ENCODE measurements around the gene ZFAND3.
"Not testable (repeated sequence)": the region's sequence is repeated elsewhere in the genome, so short reads cannot be mapped to it uniquely, and the experiment has no call there.

The ZFAND3 gene

DNA sequence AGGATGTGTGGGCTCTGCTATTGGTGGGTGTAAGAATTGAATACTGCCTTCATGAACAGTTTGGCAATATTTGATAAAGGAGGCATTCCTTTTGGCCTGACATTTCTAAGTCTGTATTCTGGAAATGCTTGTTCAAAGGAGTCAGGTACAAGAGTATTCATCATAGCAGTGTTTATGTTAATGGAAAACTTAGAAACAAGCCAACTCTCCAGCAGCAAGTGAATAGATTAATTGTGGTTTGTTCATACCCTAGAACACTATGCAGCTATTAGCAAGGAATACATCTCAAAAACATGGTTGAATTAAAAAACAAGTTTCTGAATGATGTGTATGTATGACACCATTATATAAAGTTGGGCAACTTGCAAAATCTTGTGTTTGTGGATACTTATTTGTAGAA lies 195.8 kb downstream of the ZFAND3 start:
- no peak for DNase-seq

DNA sequence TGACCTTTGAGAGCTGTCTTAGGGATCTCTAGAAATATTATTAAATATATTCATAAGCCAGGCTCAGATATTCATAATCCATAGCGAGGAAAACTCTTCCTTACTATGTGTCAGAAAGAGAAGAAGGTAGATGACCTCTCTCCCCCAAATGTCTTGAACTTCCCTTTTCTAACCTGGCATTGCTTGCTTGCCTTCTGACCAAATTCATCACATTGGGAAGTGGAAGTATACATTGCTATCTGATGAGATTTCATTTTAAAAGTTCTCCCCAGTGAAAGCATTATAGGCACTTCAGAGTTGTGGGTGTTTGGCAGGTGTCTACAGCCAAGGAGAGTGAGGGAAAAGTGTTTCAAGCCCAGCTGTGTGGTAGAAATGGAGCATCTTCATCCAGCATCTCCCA lies 197.3 kb downstream of the ZFAND3 start:
- DNase-seq: no peak

- no peak for DNase-seq
These were observed 199.2 kb downstream of the ZFAND3 start for GRCh38 chr6:38018755-38019165.

DNA sequence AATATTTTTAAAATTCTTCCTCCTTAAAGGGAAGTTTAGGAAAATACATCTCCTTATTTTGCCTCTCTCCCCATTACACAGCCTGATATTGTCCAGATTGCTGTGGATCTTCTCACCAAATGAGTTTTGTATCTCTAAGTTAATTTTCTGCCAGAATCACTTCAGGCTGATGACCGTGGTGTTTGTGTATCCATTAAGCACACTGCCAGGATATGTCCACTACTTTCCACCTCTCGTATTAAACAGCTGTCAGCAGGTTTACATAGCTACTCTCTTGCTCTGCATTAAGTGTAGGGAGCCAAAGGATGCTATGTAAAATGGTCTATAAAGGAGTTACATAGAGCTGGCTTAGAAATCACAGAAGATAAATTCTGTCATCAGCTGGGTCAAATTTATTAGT lies 201.1 kb downstream of the ZFAND3 start:
- DNase-seq: no peak

DNA sequence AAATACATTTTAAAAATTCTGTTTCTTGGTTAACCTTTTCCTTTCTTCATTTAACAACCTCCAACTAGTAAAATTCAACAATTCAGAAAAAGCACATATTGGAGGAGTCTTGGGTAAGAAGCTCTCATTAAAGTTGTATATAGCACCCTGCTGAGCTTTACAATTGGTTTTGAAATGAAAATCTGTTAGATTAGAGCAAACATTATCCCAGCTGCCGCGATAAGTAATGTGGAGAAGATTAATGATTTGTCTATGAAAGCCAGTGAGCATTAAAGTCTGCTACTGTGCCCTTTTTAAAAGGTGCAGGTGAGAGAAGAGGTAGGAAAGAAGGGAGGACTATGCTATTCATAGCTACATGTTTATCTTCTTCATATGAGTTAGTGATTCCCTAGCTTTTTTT lies 201.5 kb downstream of the ZFAND3 start:
- no peak for DNase-seq

GRCh38 chr6:38021571-38021970 lies 202.0 kb downstream of the ZFAND3 start:
- DNase-seq: no peak

DNA sequence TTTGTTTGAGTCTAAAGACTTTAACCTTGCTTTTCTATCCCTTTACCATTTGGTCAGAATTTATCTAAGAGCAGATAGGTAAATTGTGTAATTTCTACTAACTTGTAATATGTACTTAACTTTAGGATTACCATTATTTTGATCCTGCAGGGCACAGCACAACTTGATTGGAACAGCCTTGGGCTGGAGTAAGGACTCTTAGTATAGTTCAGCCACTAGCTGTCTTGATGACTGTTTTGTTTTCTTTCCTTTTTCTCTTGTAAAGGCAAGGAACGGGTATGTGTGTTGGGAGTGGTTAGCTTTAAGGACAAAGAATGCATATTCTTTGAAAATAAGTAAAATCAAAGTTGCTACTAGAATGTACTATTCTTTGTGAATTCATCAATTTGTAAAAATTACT lies 203.2 kb downstream of the ZFAND3 start:
- DNase-seq: no peak

DNA sequence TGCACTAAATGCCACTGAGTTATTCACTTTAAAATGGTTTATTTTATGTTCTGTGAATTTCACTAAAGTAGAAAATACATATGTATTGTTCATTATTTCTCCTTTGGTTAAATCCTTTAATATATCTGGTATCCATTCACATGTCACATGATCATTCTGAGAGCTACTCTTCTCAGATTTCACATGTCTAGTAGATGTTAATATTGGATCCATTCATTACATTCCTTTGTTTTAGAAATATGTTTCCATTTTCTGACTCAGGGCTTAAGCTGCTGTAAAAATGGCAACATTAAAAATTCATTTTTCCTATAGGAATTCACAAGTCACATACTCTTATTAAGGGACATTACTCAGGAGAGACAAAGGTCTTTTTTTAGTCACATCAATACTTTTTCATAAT lies 205.4 kb downstream of the ZFAND3 start:
- no peak for DNase-seq

DNA sequence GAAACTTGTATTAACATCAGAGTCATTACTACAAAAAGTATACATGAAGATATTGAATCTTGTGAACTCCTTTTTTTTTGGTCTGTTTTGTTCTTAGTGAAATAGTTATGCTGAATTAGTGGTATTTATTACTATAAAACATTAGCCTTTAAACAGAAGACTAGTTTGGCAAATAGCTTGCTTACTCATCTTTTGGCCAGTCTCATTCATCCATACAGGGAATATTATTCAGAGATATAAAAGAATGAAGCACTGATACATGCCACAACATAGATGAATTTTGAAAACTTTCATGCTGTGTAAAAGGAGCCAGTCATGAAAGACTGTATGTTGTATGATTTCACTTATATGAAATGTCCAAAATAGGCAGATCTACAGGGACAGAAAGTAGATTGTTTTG lies 205.9 kb downstream of the ZFAND3 start:
- no peak for DNase-seq

DNA sequence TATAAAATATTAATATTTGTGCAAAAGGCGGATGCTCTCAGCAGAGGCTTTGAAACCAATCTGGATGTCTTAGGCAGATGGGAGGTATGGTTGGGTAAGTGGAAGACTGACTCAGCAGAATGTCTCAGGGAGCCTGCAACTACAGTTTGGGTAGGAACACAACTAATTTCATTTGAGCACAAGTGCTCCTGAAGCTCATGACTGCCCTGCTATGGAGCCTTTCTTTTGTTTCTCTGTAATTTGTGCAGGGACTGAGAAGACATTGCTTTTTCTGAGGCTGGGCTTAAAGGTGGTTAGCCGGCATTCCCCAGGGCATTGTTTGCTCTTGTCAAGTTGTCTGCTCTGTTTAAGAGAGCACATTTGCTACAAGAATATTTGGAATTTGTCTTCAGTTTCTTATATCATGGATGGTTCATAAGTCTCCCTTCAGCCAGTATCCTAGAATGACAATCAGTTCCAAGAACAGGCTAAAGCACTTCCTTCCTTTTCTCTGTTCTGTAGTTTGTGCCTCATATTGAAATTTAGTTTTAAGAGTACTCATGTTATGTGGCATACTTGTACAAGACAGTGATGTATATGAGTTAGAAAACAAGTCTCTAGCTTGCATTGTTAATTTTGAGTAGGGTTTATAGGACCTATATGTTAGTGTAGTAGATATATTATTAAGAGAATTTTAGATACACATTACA lies 208.3 kb downstream of the ZFAND3 start:
- no peak for DNase-seq

DNA sequence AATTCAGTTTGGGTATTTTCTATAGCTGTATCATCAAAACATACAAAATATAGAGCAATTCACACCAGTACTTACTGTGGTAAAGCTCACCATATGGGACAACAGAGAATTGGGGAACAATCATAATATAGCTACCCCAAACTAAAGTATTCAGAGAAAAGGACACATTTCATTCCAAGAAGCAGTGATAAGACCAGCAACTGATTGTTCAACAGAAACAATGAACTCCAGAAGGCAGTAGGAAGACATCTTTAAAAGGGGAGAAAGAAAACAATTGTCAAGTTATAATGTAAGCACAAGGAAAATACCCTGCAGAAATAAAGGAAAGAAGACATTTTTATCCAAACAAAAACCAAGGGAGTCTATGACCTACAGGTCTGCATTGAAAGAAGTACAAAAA lies 210.9 kb downstream of the ZFAND3 start:
- DNase-seq: no peak

DNA sequence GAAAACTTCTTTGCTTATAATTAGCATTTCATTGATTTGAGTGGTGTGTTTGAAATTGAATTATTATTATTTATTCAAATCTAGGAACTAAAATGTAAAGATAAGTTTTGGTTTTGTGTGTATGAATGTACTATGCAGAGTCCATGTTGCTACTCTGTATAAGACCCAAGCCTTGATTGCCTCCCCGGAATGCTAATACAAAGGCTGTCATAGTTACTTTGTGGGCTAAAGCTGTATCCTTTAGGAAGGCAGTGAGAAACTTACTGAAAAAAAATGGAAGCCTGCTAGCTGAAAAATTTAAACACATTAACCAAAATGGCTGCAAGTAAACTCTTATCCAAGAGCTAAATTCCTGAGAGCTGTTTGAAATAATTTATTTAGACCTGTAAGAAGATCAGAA lies 213.3 kb downstream of the ZFAND3 start:
- DNase-seq: no peak

DNA sequence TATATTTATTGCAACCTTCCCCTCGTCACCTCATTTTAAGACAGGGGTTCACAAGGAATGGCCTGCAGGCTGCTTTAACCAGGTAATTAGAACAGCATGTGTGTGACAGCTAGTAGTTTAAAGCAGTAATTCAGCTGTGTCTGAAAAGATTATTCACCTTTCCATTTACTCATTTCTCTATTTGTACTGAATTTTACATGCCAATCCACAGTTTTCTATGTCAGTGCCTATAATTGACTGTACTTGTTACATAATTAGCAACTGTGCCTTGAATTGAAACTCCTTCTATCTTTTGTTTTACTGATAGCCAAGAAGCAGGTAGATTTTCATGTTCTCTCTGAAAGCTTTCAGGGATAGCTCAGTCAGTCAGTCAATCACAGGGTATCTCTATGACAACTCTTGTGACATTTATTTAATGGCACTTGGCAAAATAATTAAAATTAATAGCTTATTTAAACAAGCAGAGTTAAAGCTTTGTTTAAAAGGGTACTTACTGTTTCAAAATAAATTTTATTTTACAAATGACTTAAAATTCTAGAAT lies 214.0 kb downstream of the ZFAND3 start:
- DNase-seq: no peak

DNA sequence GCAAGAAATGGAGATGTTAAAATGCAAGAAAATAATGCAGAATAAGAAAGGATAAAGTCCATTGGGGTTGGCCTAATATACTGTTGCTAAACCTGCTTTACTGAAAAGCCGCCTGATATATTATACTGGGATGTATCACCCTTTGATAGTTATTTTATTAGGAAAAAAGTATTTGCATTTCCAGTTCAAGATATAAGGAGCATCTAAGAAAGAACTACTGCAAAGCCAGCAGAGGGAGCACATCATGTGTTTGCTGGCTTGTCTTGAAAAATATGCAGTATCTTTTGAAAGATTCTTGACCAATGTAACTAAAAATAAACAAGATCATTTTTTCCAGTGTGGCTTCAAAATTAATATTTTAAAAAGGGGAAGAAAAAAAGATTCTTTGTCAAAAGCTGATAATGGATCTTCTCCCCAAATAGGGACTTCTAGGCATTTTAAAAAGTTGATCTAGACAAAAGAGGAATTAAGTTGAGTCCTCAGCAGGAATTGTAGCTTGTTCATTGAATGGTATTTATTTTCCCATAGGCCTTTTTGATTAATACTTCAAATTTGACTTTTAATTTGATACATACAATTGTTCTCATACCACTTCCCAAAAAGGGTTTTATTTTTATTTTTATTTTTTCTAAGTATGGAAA lies 214.9 kb downstream of the ZFAND3 start:
- no peak for DNase-seq

DNA sequence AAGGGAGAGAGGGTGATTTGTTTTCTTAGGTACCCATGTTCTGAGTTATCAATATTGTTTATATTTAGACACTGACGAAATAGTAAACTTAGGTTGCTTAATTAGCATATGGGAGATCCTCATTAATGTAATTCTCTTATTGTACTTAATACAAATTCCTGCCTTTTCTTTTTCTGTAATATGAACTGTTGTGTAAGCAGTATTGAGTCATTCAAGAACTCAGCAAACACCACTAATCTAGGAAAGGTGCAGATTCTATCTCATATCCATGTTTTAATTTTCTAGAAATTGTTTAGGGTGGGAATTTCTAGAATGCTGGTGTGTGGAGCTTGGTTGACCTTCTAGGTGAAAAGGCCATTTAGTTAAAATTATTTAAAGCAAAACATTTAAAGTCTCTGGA lies 216.0 kb downstream of the ZFAND3 start:
- no peak for DNase-seq

- DNase-seq: no peak
These were observed 220.0 kb downstream of the ZFAND3 start for GRCh38 chr6:38039502-38039901.

DNA sequence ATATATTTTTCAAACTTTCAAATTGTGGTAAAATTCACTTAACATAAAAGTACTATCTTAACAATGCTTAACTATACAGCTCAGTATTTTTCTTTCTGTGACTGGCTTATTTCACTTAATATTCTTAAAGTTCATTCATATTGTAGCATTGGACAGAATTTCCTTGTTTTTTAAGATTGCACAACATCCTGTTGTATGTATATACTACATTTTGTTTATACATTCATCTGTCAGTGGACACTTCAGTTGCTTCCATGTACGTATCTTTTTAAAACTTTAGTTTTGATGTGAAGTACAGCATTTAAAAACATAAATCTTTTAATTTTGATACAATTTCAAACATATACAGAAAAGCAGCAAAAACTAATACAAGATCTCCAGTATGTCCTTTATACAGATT lies 220.7 kb downstream of the ZFAND3 start:
- no peak for DNase-seq

GRCh38 chr6:38043259-38043753 lies 223.8 kb downstream of the ZFAND3 start:
- no peak for DNase-seq

DNA sequence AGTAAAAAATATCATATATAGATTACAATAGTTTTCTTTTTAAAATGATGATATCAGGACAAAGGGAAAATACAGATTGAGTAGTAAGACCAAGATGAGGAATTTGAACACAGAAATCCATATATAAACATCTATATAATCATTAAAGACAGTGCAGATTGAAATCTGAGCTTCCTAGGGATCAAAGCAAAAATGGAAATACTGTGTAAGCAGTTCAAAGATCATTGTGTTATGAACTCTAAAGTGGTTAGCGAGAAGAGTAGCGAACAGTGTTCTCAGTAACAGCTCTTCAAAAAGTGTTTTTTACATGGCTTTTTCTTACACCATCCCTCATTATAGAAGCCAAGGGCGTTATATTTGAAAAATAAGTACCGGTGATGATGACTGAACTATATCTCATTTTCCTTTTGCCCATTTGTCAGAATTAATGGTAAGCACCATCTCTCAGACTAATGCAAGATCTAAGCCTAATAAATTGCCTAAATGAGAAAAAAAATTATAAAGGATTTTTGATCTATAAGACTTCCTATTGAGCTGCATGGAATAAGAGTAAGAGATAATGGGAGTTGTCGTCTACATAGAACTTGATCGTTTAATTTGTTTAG lies 226.3 kb downstream of the ZFAND3 start:
- DNase-seq: no peak

DNA sequence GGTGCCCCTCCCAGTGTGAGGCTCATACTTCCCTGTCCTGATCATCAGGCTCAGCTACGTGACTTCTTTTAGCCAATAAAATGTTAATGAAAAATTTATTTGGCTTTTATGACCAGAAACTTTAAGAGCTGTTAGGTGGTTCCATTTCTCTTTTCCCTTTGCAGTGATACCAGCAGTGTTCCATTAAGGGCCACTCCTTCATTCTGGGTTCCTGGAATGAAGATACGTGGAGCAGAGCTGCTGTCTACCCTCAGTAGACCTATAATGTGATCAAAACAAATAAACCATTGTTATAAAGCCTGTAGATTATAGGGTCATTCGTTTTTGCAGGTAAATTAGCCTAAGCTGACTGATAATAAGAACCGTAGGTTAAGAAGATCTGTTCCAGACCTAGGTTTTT lies 228.0 kb downstream of the ZFAND3 start:
- no peak for DNase-seq

GRCh38 chr6:38049861-38050397 lies 230.4 kb downstream of the ZFAND3 start:
- DNase-seq: not testable (repeated sequence)

DNA sequence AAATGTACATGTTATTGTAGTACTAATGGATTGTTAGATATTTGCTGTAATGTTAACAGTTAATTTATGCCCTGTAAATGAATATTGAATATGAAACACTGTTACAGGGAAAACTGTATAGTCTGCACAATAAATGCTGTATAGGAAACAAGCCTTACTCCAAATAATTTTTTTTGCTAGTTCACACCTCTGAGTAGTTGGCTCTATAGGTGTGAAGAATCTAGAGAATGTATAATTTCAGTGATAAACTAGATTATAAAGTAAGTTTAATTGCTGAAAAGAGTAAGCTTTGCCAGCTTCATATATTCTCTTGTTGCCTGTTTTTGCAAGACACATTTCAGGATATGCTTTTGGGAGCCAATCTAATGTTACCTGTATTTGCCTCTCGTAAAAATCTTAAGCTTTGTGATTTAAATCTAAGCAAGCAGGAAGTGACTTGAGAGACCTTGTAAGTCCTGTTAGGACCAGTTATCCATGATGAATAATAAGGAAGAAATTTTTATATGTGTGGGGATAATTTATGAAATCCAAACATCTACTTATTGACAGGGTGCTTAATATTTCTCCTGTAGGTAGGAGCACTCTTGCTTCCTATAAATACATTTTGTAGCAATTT lies 232.4 kb downstream of the ZFAND3 start:
- no peak for DNase-seq

DNA sequence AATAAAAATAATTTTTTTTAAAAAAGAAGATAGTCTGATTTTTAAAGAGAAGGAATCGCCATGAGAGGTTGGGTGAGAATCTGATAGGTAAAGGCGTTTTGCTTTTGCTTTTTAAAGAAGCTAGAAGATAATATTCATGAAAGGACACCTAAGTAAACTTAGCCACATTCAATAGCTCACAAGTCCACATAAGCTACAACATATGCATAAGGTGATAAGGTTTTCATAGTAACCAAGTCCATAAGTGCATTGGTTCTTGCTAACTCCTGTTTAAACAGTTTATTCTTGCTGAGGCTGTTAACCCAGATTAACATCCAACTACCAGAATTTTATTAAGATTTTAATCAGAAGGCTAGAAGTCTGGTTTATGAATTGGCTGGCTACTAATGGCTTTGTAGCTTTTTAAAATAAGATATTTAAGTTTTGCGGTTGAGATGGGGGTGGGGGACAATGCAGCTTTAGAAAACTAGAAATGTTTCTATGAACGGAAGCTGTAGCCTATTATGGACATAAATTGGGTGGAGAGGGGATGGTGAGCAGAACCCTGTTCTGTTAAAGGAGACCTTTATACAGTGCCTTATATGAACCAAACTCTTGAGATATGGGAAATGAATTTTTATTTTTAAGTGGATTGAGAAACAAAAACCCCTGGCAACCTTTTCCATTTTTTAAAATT lies 235.1 kb downstream of the ZFAND3 start:
- DNase-seq: no peak

All from central memory CD4-positive, alpha-beta T cell (primary cell).